NCI-H1092 (cell line): Measurements from ENCODE around the gene ARHGEF7.

Source experiments
- DNase-seq: peaks from one replicate; lab custom pipeline; 2025; lab: John Stamatoyannopoulos, UW

ARHGEF7 gene

DNA sequence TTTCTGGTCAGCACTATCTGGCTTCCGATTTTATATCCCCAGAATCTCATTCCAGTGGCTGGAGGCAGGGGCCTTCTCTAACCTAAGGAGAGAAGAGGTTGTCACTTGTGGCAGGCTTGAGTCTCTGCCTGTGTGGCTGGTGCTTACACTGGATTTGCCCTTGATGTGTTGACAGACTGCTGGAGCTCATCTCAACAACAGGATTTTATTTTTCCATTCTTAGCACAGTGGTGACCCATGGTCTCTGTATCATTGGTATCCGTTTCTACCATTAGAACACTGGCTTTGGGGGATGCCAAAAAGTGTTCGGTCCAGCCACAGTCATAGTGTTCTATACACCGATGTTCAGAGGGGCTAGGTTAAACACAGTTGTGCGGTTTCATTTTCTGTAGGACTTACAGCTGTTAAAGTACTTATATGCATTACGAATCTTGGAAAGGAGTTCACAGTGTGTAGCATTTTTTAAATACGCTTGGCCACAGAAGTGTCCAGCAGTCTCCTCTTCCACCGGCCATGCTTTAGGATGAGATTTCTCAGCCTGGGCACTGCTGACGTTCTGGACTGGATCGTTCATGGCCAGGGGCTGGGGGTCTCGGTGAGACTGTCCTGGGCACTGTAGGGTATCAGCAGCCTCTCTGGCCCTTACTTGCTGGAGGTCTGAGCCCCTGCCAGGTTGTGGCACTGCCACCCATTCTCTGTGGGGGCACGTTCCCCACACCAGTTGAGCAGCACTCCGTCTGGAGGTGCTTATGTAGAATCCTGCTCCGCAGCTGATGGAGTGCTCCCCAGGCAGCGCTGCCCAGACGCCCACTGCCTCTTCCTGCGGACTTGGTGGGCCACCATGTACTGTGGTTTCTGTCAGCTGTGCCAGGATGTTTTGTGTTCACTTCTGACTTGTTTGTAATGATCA lies 163.9 kb downstream of the ARHGEF7 start:
- no peak for DNase-seq

GRCh38 chr13:111280226-111280625 lies 165.1 kb downstream of the ARHGEF7 start:
- no peak for DNase-seq

DNA sequence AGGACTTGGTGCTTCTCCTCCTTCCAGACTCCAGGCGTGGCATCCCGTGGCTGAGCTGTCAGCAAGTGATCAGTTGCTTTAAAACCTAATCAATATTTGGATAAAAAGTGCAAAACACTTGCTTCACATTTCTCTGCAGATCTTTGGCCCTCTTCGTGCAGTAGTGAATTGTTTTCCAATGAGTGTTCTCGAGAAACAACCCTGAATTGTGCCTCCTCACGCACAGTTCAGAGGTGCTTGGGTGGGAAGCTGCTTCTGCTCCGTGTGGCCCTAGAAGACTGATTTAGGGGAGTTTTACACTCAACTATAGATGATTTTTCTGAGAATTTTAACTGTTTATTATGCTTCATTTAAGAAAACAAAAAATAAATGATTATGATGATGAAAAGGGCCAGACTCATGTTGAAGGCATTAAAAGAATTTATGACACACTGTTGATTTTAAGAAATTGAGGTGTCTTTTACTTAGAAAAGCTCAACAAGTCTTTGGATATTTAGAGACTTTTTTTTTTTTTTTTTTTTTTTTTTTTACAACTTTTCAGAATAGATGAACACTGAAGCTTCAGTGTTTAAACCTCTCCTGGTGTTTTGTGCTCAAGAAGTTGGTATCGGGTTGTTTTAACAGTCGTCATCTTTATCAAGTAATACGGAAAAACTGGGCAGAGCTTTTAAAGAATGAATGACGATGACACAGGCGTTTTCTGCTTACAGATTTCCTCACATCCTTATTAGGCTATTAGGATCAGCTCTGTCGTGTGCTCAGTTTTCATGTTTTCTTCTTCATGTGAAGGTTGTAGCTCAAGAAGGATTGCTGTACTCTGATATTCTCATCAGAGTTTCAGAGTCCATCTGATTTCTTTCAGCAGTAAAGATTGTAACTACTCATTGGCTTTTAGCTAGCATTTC lies 165.8 kb downstream of the ARHGEF7 start:
- no peak for DNase-seq

DNA sequence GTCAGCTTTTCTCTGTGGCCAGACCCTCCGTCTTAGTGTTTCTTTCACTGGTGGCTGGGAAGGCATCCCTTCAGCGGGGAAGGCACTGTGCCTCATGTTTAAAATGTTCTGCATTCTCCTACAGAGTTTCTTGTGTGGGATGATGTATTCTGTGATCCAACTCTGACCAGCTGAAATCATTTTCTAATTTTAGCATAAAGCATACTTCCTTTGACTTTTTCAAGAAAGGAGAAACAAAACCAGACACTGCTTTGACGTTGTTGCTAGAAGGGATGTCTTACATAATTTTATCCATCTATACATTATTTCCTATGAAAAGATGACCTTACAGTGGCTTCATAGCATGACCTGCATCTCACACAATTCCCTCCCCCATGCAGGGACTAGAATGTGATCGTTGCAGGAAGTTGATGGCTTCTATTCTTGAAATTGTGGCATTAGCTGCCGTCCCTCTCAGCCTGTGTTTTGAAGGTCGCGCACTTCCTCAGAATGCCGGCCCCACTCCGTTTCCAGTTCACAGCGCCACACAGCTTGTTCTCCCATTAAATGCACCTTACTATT lies 166.7 kb downstream of the ARHGEF7 start:
- peak; percentile 56 for DNase-seq

DNA sequence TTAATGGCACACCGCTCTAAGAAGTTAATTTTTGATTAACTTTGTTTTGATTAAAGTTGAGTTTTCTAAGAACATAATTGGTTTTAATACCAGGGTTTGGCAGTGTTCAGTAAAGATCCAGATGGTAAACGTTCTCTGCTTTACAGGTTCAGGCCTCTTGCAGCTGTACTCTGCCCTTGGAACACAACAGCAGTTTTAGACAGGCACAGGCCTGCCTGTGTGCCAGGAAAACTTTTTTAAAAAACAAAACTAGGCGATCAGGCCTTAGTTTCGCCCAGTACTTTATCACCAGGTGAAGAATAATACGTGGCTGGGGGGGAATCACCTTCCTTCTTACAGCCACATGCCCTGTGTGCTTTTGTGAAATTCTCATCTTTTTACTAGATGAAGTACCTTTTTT lies 167.3 kb downstream of the ARHGEF7 start:
- peak; percentile 56 for DNase-seq

GRCh38 chr13:111282997-111283396 lies 167.9 kb downstream of the ARHGEF7 start:
- DNase-seq: peak; percentile 48

DNA sequence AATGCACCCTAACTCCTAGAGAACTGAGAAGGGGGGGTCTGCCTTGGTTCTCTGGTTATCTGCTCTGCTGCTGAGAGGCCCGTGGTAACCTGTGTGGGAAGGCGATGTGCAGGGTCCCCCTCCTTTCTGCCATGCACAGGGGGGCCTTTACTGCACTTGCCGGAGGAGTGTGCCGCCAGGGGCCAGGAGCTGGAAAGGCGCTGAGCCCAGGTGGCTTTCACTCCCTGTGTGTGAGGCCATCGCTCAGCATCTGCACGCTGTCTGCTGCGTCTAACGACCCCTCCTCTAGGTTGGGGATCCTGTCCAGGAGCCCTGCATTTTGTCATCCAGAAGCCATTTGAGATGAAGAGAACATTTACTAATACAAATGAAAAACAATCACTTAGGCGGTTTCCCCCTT lies 168.3 kb downstream of the ARHGEF7 start:
- peak; percentile 40 for DNase-seq

DNA sequence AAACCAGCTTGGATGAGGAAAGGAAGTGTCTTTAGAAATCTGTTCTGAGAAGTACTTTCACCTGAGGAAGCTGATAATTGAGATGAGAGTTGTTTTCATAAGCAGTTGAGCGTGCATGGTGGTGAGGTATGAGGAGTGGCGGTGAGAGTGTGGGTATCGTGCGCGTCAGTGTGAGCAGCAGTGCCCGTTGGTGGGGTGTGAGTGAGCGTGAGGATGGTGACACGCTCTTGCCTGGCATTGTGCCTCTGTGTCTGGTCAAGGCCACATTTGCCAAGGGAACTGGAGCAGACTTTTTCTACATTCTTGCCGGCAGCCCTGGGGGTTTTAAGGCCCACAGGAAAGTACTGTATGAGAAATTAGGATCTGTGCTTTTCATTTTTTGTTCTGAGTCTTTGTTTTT lies 168.9 kb downstream of the ARHGEF7 start:
- no peak for DNase-seq

DNA sequence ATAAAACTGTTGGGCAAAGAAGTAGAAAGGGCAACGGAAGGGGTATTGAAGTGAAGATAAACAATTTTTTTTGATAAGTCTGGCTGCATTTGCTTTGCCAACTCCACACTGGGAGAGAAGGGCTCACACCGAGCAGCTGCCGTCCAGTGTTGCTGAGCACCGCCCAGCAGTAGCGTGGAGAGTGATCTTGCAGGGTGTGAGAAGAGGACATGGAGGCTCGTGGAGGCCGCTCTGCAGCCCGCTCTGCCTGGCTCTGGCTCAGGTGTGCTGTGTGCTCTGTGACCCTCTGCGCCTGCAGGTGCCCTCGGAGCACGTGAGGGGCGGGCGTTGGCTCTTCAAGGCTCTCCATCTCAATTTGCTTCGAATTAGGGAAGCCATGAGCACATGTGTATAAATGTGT lies 169.5 kb downstream of the ARHGEF7 start:
- no peak for DNase-seq

DNA sequence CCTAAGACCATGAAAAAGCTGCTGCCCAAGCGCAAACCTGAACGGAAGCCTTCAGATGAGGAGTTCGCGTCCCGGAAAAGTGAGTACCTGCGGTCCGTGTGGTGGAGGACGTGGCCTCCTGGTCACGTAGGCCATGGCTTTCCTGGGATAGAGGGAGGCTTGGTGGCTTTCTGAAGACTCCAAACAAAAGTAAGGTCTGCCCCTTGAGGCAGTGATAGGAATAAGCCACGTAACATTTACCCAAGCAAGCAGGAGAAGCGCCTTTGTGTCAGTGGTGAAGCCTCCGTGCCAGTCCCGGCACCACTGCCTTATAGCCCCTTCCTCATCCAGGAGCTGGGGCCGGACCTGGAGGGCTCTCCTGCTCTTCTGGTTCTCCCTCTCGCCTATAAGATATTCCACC lies 171.1 kb downstream of the ARHGEF7 start:
- DNase-seq: no peak

DNA sequence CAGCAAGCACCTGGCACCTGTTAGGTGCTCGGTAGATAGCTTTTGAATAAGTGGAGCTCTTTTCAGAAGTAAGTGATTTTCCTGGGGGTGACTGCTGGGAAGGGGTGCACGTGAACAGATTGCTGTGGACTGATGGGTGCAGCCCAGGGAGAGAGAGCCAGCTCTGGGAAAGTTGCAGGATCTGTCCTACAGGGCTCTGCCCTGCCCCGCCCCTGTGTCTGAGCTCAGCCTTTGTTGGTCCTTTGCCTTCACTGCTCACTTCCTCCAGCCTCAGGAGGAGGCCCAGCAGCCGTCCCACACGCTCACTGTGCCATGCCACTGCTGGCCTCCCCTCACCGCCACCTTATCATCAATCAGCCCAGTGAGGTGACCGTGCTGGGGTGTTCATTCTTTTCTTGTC lies 171.6 kb downstream of the ARHGEF7 start:
- DNase-seq: no peak

DNA sequence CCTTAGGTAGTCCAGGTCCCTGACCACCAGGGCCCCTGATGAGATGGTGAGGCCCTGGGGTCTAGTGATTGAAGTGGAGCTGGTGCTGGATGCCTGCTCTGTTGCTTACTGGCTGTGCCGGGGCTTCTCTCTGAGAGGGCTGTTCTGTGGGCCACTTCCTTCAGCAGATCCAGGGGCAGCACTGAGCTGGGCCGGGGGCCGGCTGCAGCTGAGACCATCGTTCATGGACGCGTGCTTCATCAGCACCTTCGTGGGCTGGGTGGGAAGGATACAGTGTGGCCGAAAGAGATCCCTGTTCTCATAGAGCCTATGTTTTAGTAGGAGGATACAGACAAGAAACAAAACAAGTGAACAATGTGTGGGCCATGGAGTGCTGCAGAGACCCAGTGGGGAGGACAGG lies 172.1 kb downstream of the ARHGEF7 start:
- DNase-seq: no peak

- no peak for DNase-seq
These were observed 173.2 kb downstream of the ARHGEF7 start for GRCh38 chr13:111288276-111288675.

GRCh38 chr13:111289251-111289650 lies 174.1 kb downstream of the ARHGEF7 start:
- no peak for DNase-seq

DNA sequence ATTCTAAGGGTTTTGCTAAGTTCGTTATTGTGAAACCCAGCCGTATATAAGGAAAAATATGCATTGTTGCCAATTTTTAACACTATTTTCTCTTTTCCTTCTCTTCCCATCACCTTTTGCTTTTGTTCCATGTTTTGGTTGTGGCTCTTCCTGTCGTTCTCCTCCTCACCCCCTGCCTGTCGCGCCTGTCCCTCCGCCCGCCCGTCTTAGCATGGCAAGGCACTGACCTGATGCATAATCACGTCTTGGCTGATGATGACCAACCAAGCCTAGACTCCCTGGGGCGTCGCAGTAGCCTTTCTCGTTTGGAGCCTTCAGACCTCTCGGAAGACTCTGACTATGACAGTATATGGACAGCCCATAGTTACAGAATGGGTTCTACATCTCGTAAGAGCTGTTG lies 176.8 kb downstream of the ARHGEF7 start:
- no peak for DNase-seq

GRCh38 chr13:111292710-111293485 lies 177.8 kb downstream of the ARHGEF7 start:
- DNase-seq: peak; percentile 19

DNA sequence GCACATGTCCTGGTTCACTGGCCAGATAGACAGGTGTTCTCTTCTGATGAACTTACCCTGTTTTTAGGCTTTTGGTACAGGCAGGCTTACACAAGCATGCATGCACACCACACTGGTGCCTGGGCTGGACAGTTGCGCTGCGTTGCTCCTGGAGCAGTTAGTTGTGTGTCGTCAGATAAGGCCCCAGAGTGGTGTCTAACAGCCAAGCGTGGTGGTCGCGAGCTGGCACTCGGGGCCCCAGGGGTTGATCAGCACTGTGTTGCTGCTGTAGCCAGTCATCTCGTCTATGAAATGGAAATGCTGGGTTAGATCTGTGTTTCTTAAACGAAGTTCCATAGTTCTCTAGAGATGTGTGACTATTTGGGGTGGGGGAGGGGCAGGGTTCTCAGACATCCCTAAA lies 180.8 kb downstream of the ARHGEF7 start:
- no peak for DNase-seq

DNA sequence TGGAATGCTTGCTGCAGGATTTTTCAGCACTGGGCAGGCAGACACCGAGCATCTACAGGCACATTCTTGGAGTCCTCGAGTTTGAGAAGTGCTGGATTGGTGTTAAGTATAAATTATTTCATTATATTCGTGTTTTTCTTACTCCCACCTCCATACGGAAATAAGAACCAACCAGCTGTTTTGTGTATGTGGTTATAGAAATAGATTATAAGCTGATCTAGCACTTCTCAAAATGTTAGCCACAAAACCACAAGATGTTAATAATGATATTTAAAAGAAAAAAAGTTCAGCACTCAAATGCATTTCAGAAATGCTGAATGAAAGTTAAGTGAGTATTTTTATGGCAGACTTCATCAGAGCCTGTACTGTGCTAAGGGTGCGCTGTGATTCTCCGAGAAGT lies 181.3 kb downstream of the ARHGEF7 start:
- no peak for DNase-seq

- DNase-seq: no peak
These were observed 183.3 kb downstream of the ARHGEF7 start for GRCh38 chr13:111298214-111298975.

DNA sequence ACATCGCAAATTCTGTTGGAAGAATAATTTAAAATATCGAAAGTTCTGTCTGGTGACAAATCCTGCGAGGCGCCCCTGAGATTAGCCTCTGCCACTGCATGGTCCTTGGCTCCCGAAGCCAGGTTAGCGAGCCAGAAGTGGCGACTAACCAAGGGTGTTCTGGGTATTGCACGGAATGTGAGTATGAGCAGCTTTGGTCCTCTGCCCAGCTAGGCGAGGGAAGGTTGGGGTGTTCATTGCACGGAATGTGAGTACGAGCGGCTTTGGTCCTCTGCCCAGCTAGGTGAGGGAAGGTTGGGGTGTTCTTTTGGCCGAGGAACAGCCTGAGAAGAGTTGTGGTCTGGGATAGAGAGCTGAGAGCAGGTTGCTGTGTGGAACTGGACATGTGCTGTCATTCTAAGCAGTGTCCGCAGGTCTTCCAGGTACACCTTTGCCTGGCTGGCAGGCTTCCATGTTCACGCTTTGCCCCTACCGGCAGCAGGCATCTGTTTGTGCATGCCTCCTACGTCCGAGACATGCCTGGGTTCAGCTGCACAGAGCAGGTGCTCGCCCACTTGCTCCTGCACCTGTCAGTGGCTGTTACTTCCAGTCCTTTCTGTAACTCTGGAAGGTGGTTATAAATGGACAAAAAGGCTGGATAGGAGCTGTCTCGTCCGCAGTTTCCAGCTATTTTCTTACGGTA lies 187.1 kb downstream of the ARHGEF7 start:
- DNase-seq: no peak
